Coronary artery (tissue), 2 donors: ENCODE measurements around the gene SEPTIN8.
A peak's percentile ranks its signal among the peaks of the same experiment; 100 is the strongest.

Source experiments
- DNase-seq: peaks from one replicate; pipeline ENCODE4 v3.0.0-alpha.2; 2017; ENCODE audit warnings: low spot score
- H3K27ac ChIP-seq, 2 donors: fragments of 200-600 bp; sonication (generic); one replicate each; pipeline ENCODE4 v1.5.1; 2016 to 2019
- H3K4me3 ChIP-seq: fragments of 200-600 bp; sonication (generic); 2 replicates; pipeline ENCODE4 v1.5.1; 2016; ENCODE audit warnings: mild to moderate bottlenecking, moderate library complexity
- TF ChIP-seq, protein P1 (sequence below): fragments of 200-600 bp; sonication (generic); IDR thresholded peaks from one replicate; pipeline ENCODE4 v1.5.1; 2019; ENCODE audit warnings: antibody characterized with exemption

SEPTIN8 gene

DNA sequence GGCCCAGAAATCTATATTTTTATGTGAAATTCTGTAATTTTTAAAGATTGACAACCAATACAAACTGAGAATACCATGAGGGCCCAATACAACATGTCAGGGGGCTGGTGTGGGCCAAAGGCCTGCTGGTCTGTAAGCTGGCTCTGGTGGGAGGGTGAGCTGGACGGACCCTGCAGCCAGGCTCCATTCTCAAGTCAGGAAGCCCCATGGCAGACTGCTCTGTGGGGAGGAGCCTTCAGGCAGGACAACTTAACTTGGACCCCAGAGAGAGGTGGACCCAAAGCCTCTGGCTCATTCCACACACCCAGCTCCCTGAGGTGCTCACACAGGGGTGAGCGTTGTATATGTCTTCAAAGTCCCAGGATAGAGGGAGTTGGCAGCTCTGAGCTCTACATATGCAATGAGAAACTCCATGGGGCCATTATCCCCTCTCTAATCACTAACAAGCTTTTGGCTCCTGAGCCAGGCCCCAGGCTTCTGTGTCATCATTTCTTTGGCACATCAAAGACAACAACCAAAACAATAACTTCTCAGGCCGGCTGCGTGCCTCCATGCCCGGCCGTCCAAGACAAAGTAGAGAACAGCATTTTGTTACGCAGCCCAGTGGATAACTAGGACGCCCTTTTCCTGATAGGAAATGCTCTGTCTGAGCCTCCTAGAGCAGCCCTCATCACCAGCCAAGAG is 6.4 kb downstream of the SEPTIN8 start:
- peak; percentile 72 for DNase-seq
- no peak overlapping the region for H3K4me3 ChIP-seq
- H3K27ac ChIP-seq: peak overlapping the region; percentile 79 to 97
- TF ChIP-seq, protein P1, sequence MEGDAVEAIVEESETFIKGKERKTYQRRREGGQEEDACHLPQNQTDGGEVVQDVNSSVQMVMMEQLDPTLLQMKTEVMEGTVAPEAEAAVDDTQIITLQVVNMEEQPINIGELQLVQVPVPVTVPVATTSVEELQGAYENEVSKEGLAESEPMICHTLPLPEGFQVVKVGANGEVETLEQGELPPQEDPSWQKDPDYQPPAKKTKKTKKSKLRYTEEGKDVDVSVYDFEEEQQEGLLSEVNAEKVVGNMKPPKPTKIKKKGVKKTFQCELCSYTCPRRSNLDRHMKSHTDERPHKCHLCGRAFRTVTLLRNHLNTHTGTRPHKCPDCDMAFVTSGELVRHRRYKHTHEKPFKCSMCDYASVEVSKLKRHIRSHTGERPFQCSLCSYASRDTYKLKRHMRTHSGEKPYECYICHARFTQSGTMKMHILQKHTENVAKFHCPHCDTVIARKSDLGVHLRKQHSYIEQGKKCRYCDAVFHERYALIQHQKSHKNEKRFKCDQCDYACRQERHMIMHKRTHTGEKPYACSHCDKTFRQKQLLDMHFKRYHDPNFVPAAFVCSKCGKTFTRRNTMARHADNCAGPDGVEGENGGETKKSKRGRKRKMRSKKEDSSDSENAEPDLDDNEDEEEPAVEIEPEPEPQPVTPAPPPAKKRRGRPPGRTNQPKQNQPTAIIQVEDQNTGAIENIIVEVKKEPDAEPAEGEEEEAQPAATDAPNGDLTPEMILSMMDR: no peak

DNA sequence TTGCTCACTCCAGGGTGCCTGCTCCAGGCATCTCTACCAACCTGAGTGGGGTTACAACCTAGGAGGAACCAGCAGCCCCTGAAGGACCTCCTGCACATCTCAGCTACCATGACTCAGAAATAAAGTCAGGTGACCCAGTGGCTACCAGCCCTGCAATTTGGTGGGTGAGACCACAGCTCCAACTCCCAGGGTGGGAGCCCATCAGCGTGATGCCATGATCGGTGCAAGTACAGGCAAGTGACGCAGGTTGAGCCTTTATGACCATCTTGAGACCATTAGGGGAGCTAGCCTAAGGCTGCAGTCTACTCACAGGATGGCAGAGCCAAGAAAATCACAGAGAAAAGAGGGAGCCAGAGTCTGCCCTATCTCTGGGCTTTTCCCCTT is 8.6 kb downstream of the SEPTIN8 start:
- Histone ChIP-seq H3K27ac (peak overlapping the region in 1 of 2 donors; percentile 66), H3K4me3 (no peak overlapping the region)
- TF ChIP-seq, protein P1: no peak
- DNase-seq: peak; percentile 72

DNA sequence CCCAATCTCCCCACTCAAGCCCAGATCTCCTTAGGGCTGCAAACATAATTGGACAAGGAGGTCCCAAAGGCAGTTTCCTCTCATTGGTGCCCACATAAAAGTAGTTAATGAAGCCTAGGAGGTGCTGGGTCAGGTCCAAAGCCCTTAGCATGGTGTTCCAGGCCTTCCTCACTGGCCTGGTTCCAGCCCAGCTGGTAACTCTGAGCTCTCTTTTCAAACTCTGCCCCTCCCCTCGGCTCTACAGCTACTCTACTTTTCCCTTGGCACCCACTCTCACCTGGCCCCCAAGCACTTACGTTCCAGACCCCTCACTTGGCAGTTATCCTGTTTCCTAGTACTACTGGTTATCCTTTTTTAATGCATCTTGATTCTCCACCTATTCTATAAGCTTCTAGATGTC is 9.9 kb downstream of the SEPTIN8 start:
- Histone ChIP-seq H3K27ac (peak overlapping the region in 1 of 2 donors; percentile 66), H3K4me3 (no peak overlapping the region)
- DNase-seq: peak; percentile 58
- TF ChIP-seq, protein P1: no peak

DNA sequence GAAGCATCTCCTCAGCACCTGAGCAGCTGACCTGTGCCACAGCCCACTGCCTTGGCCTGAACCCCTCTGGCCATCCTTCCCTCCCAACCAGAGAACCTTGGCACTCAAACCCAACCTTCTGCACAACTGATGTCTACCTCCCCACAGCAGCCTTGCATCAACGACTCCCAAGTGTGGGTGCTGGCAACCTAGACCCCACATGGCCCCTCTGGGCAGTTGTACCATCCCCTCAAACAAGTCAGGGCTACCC is 10.3 kb downstream of the SEPTIN8 start:
- DNase-seq: no peak
- TF ChIP-seq, protein P1: no peak
- H3K4me3 ChIP-seq: no peak overlapping the region
- H3K27ac ChIP-seq: peak overlapping the region in 1 of 2 donors; percentile 66

DNA sequence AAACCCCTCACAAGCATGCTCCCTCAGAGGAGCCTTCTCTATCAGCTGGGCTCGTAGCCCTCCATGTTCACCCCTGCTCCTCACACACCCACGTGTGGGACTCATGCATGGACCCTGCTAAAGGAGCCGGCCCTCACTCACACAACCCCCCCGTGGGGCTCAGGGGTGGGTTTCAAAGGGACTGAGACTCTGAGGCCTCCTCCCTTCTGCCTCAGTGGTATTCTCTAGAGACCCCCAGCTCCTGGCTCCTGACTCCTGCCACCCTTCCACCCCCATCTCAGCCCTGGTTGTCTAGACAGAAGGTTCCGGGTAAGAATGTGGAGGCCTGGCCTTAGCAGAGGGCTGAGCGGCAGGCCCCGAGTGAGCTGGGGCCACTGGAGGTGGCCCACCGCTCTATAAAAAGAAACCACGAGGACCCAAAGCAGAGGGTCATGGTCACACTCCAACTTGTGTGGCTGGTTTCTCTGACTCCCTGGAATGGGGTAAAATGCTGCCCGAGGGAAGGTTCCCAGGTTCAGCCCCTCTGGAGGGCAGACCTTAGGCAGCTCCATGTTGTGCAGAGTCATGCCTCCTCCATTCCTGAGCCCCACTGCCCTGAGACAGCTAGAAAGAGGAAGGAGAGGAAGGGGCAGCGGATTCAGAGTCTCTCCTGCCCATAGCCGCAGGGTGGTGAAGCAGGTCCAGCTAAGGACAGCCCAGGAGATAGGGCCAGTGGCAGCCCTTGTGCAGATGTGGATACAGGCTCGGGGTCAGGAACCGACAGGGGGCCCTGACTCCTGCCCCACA is 10.8 kb downstream of the SEPTIN8 start:
- TF ChIP-seq, protein P1: no peak
- H3K27ac ChIP-seq: peak overlapping the region in 1 of 2 donors; percentile 66
- no peak for DNase-seq
- no peak overlapping the region for H3K4me3 ChIP-seq

DNA sequence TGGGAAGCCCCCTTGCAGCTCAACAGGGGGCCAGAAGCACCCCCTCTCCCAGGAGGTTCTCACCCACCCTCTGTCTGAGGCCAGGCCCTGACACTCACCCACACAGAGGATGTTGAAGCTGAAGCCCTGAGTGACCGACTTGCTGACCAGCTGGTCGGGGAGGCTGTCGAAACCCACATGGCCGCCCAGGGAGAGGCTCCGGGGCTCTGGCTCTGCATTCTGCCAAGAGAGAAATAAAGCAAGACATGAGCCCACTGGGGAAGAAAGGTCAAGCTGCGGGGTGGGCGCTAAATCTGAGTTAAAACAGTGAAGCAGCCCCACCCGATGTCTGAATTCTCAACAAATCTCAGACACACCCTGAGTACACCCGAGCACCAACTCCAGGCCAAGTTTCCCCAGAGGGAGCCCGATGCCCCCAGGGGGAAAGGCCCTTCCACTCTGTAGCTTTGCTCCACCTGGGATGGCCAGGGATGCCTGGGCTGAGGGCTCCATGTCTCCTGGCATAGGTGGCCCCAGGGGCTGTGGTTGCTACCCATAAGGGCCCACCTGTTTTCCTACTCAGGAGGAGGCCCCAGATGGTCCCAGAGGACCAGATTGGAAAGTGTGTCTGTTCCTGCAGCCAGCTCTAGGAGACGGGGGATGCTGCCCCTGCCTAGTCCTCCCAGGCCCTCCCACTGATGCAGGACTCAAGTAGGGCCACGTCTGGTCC is 11.6 kb downstream of the SEPTIN8 start:
- TF ChIP-seq, protein P1: no peak

More for the DNA sequence above, 11.6 kb downstream of the SEPTIN8 start:
- DNase-seq: peak; percentile 73
- no peak overlapping the region for H3K4me3 ChIP-seq
- peak overlapping the region in 1 of 2 donors; percentile 66 for H3K27ac ChIP-seq
